Activated naive CD4-positive, alpha-beta T cell treated with anti-CD3 and anti-CD28 coated beads, Interleukin-2, amount 10 ng/mL, durations not matched to agents 7 days and 5 days (primary cell): ENCODE measurements around the gene SCUBE1.

Experiments used
- CTCF ChIA-PET: fragments of 350-600 bp; sonication (Branson Sonifier 250); formaldehyde crosslinking; loops from one replicate; lab custom pipeline; 2021; ENCODE audit warnings: antibody characterized with exemption; lab: Charles Lee
- DNase-seq: peaks from one replicate; pipeline ENCODE4 v3.0.0-alpha.2; 2020
- H3K27ac Mint-ChIP-seq: one replicate; pipeline ENCODE4 v1.8.0; 2021; ENCODE audit warnings: mild to moderate bottlenecking, moderate library complexity, mixed read lengths
- H3K27me3 Mint-ChIP-seq: one replicate; pipeline ENCODE4 v1.8.0; 2021; ENCODE audit warnings: mild to moderate bottlenecking, mixed read lengths
- H3K36me3 Mint-ChIP-seq: one replicate; pipeline ENCODE4 v1.8.0; 2021; ENCODE audit warnings: mixed read lengths
- H3K4me1 Mint-ChIP-seq: one replicate; pipeline ENCODE4 v1.8.0; 2021; ENCODE audit warnings: mixed read lengths
- H3K4me3 Mint-ChIP-seq: one replicate; pipeline ENCODE4 v1.8.0; 2021; ENCODE audit warnings: mild to moderate bottlenecking, moderate library complexity, mixed read lengths
- H3K9me3 Mint-ChIP-seq: one replicate; pipeline ENCODE4 v1.8.0; 2021; ENCODE audit warnings: mixed read lengths

SCUBE1 gene

DNA sequence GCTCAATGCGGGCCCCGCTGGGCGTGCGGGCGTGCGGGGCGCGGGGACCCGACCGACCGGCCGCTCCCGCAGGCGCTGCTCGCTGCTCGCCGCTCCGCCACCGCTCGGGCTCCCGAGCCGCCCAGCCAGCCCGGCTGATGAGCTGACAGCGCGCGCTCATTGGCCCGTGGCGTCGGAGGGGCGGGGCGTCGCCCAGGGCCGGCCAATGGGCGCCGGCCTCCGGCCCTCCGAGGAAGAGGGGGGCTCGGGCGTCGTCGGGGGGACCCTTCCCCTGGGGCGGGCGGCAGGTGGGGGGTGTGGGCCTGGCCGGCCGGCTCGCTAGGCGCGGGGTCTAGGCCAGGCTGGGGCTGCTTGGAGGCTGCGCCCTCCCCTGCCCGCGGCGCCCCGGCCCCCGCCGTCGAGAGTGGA lies at the start of gene SCUBE1:
SCUBE1 (minus strand) TSS at position 111 of the 408 bp plus-strand sequence. CDS start 111 bp downstream, outside the sequence.
- peak; percentile 61 for DNase-seq
- Mint-ChIP-seq H3K9me3 (no peaks in the 10 kb centered on the region), H3K4me3 (no peak within 1 kb of the TSS), H3K27ac (no peak within 1 kb of the TSS), H3K36me3 (no peaks in the 10 kb centered on the region), H3K4me1 (peaks cover 19% of the 10 kb centered on the region), H3K27me3 (peaks cover 76% of the 10 kb centered on the region)
- CTCF ChIA-PET, result interaction anchor here (5.5 kb wide), 1 partner anchor 72 kb away, joined by 197 read pairs; no protein-coding TSS in a partner anchor

DNA sequence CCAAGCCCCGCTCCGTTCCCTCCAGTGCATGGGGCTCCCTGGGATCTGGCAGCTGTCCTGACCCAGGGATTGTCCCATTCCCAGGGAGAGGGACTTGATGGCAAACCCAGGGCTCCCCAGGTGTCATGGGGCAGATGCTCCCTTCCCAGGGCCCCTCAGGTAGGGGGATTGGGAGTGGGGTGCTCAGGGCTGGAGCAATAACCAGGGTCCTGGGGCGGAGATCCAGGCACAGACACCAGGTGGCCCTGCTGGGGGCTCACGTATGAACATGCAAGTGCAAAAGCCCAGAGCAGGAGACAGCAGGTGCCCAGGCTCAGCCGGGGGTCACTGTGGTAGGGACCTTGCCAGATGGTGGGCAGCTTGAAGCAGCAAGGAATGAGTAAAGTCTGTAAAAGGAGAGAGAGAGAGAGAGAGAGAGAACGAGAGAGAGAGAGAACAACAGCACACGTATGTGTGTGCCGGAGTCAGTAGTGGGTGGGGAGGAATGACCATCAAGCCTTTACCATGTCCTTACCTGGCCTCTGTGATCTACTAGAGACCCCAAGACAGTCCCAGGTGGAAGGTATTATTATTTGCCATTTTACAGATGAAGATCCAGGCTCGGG lies 49.3 kb upstream of the SCUBE1 start:
- CTCF ChIA-PET, result interaction anchor here (0.5 to 1.1 kb wide), 2 partner anchors 31 to 399 kb away, joined by 3 read pairs; no protein-coding TSS in a partner anchor
- Mint-ChIP-seq H3K4me3 (no peak overlapping the region), H3K36me3 (no peaks in the 10 kb centered on the region), H3K27ac (no peak overlapping the region), H3K27me3 (peaks cover 20% of the 10 kb centered on the region), H3K4me1 (no peaks in the 10 kb centered on the region), H3K9me3 (no peaks in the 10 kb centered on the region)
- DNase-seq, result peak; percentile 13

DNA sequence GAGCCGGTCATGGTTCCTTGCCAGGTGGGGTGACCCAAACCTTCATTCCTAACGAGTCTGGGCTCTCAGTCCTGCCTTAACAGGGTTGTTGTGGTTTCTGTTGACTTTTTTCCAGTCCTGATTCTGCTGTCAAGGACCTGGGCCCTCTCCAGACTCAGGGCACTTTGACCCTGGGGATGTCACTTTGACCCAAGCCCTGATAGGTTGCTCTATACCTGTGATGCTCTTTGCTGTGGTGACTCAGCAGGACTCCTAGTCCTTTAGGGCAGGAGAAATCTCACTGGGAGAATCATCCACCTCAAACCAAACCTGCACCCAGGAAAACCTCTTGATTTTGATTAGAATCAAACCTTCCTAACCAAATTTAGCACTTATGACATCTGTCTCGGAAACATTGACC lies 48.1 kb upstream of the SCUBE1 start:
- Mint-ChIP-seq H3K36me3 (no peaks in the 10 kb centered on the region), H3K4me3 (no peak overlapping the region), H3K27me3 (peaks cover 27% of the 10 kb centered on the region), H3K4me1 (no peaks in the 10 kb centered on the region), H3K9me3 (no peaks in the 10 kb centered on the region), H3K27ac (no peak overlapping the region)
- peak; percentile 8 for DNase-seq
- CTCF ChIA-PET, result interaction anchor here (1.1 kb wide), 1 partner anchor 400 kb away, joined by 3 read pairs; no protein-coding TSS in a partner anchor

DNA sequence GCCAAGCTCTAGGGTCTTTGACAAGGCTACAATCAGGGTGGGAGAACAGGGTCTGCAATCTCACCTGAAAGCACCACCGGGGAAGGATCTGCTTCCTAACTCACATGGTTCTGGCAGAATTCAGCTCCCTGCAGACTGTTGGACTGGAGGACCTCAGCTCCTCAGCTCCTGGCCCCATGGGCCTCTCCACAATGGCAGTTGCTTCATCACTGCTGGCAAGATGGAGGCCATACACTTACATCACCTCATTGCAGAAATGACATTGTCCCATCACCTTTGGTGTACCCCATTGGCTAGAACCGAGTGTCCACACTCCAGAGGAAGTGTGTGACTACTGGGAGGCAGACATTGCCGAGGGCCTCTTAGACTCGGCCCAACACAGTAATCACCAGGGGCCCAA lies 47.7 kb upstream of the SCUBE1 start:
- Mint-ChIP-seq H3K4me3 (no peak overlapping the region), H3K9me3 (no peaks in the 10 kb centered on the region), H3K4me1 (peaks cover under 1% of the 10 kb centered on the region), H3K36me3 (no peaks in the 10 kb centered on the region), H3K27ac (no peak overlapping the region), H3K27me3 (peaks cover 31% of the 10 kb centered on the region)
- DNase-seq, result peak; percentile 13
- CTCF ChIA-PET, result no interaction called here

DNA sequence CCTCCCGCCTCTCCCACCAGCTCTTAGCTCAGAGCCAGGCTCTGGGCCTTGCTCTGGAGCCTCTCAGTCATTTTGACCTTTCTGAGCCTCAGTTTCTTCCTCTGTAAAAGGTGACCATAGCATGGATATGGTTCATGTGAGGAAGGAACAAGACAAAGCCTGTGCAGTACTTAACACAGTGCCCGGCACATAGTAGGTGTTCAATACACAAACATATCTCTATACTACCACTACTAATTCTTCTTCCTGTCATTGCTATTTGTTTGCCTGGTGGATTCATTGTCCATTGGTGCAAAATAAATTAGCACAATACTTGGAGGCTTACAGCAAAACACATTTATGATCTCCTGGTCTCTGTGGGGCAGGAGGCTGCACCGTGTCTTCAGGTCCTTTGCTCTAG lies 47.0 kb upstream of the SCUBE1 start:
- H3K27me3 Mint-ChIP-seq, result peaks cover 38% of the 10 kb centered on the region
- peaks cover 4% of the 10 kb centered on the region for H3K4me1 Mint-ChIP-seq
- CTCF ChIA-PET, result interaction anchor here (1.2 to 7.2 kb wide), 3 partner anchors 44 to 495 kb away, joined by 3 to 62 read pairs (median 6); no protein-coding TSS in a partner anchor
- peak; percentile 5 for DNase-seq
- H3K36me3 Mint-ChIP-seq, result no peaks in the 10 kb centered on the region
- H3K27ac Mint-ChIP-seq, result no peak overlapping the region
- H3K9me3 Mint-ChIP-seq, result no peaks in the 10 kb centered on the region
- H3K4me3 Mint-ChIP-seq, result no peak overlapping the region

DNA sequence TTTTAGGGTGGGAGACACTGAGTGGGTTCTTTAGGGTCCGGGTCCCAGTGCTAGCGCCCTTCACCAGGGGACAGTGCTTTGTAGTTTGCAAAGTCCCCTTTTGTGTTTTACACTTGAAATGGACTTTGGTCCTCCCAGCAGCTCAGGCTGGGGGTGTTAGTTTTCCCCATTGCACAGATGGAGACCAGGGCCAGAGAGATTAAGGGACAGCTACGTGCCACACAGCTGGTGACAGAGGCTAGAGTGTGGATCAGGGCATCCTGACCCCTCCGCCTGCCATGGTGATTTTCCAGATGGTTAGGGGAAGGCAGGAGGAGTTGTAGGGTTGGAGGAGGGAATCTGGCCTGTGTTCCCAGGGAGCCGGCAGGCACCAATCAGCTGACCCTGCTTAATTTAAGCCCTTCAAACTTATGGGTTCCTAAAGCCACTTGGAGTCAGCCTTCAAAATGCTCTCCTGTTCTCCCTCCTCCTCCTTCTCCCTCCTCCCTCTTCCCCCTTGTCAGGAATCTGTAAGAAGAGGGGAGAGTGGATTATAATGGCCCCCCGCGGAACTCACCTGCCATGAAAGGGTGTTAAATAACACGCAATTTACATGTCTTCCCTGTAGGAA lies 46.2 kb upstream of the SCUBE1 start:
- Mint-ChIP-seq H3K27ac (no peak overlapping the region), H3K27me3 (peaks cover 46% of the 10 kb centered on the region), H3K4me3 (no peak overlapping the region), H3K9me3 (no peaks in the 10 kb centered on the region), H3K36me3 (no peaks in the 10 kb centered on the region), H3K4me1 (peaks cover 4% of the 10 kb centered on the region)
- CTCF ChIA-PET, result interaction anchor here (1.0 to 7.2 kb wide), 4 partner anchors 43 to 496 kb away, joined by 3 to 62 read pairs (median 4); no protein-coding TSS in a partner anchor
- peak; percentile 8 for DNase-seq

DNA sequence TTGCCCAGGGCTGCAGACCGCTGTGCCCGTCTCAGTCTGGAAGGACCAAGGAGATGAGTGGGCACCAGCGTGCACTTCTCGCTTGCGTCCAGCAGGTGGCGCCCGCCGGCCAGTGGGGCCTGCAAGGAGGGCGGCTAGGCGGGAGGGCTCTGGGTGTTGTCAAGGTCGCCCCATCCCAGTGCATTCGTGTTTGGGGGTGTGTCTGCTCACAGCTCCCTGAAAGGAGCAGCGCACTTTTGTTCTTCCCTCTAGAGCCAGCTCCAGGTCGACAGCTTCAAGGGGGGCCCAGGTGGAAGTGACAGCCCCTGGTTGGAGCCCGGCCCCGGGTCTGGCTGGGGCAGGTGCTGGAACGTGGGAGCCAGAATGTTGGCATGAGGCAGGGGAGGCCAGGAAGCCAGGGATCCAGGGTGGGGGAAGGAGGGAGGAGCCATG lies 45.3 kb upstream of the SCUBE1 start:
- CTCF ChIA-PET, result interaction anchor here (0.6 to 7.2 kb wide), 6 partner anchors 10 to 497 kb away, joined by 3 to 62 read pairs (median 4); no protein-coding TSS in a partner anchor
- H3K27me3 Mint-ChIP-seq, result peaks cover 49% of the 10 kb centered on the region
- no peak overlapping the region for H3K27ac Mint-ChIP-seq
- H3K9me3 Mint-ChIP-seq, result no peaks in the 10 kb centered on the region
- H3K4me3 Mint-ChIP-seq, result no peak overlapping the region
- peak; percentile 81 for DNase-seq
- H3K36me3 Mint-ChIP-seq, result no peaks in the 10 kb centered on the region
- peaks cover 4% of the 10 kb centered on the region for H3K4me1 Mint-ChIP-seq

DNA sequence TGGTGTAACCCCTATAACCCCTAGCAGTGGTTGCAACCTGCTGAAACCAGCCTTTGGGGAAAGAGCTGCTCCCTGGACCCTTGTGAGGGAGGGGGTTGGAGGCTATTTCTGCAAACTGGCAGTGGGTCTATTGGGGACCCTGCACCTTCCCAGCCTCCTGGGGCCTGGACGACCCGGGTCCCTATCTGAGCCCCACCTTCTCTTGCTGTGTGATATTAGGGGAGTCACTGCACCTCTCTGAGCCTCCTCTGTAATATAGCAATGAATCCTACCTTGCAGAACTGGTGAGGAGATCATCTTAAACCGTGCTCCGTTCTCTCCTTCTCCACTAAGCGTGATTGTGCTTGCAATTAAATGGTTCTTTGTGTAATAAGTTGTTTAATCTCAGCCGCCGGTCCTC lies 44.6 kb upstream of the SCUBE1 start:
- CTCF ChIA-PET, result interaction anchor here (0.9 to 7.2 kb wide), 5 partner anchors 9 to 497 kb away, joined by 3 to 62 read pairs (median 4); no protein-coding TSS in a partner anchor
- H3K4me3 Mint-ChIP-seq, result no peak overlapping the region

DNA sequence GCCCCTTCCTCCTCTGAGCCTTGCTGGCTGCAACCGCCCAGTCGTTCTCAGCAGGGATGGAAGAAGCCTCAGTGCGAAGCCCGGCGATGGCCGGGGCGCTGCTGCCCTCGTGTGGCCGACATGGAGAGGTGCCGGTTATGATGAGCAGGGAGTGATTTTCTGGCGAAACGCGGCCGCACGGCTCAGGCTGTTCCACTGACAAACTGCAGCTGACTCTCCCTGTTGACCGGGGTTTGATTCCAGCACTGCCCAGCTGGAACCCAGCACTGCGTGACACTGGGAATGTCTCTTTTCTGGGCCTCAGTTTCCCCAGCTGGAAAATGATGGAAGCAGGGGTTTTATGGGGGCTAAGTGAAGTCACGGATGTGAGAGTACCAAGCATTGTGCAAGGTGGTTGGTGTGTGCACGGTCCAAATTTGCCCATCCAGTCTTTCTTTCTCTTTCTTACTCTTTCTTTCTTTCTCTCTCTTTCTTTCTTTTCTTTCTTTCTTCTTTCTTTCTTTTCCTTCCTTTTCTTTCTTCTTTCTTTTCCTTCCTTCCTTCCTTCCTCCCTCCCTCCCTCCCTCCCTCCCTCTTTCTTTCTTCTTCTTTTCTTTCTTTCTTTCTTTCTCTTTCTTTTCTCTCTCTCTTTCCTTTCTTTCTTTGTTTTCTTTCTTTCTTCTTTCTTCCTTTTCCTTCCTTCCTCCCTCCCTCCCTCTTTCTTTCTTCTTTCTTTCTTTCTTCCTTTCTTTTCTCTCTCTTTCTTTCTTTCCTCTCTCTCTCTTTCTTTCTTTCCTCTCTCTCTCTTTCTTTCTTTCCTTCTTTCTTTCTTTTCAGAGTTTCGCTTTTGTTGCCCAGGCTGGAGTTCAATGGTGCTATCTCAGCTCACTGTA lies 42.8 kb upstream of the SCUBE1 start:
- no peak overlapping the region for H3K27ac Mint-ChIP-seq
- peaks cover 61% of the 10 kb centered on the region for H3K27me3 Mint-ChIP-seq
- H3K36me3 Mint-ChIP-seq, result no peaks in the 10 kb centered on the region
- no peaks in the 10 kb centered on the region for H3K9me3 Mint-ChIP-seq
- DNase-seq, result peak; percentile 78
- H3K4me3 Mint-ChIP-seq, result no peak overlapping the region
- peaks cover 12% of the 10 kb centered on the region for H3K4me1 Mint-ChIP-seq
- CTCF ChIA-PET, result interaction anchor here (0.7 to 7.2 kb wide), 9 partner anchors 9 to 155 kb away, joined by 3 to 62 read pairs (median 4); no protein-coding TSS in a partner anchor

More for the DNA sequence above, 44.6 kb upstream of the SCUBE1 start:
- Mint-ChIP-seq H3K27ac (no peak overlapping the region), H3K27me3 (peaks cover 49% of the 10 kb centered on the region), H3K4me1 (peaks cover 4% of the 10 kb centered on the region), H3K36me3 (no peaks in the 10 kb centered on the region), H3K9me3 (no peaks in the 10 kb centered on the region)
- DNase-seq, result peak; percentile 14

DNA sequence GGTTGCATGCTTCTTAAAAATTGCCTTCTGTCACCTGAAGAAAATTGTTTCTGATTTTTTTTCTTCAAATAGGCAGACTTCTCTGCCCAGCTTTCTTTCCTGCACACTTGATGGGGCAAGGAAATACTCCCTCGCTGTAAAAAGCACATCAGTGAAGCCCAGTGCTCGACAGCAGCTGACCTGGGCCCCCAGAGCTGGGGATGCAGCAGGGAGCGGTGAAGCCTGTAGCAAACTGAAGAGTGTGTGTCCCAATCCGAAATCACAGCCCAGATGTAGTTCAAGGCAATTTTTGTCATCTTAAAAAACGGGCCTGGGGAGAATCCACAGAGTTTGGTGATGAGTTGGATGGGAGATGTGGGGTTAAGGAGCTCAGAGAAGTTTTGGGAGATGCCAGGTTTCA lies 41.7 kb upstream of the SCUBE1 start:
- no peak for DNase-seq
- Mint-ChIP-seq H3K27me3 (peaks cover 63% of the 10 kb centered on the region), H3K9me3 (no peaks in the 10 kb centered on the region), H3K36me3 (no peaks in the 10 kb centered on the region), H3K27ac (no peak overlapping the region), H3K4me3 (no peak overlapping the region), H3K4me1 (peaks cover 12% of the 10 kb centered on the region)
- CTCF ChIA-PET, result interaction anchor here (0.6 to 7.2 kb wide), 5 partner anchors 39 to 357 kb away, joined by 3 to 62 read pairs (median 7); no protein-coding TSS in a partner anchor

DNA sequence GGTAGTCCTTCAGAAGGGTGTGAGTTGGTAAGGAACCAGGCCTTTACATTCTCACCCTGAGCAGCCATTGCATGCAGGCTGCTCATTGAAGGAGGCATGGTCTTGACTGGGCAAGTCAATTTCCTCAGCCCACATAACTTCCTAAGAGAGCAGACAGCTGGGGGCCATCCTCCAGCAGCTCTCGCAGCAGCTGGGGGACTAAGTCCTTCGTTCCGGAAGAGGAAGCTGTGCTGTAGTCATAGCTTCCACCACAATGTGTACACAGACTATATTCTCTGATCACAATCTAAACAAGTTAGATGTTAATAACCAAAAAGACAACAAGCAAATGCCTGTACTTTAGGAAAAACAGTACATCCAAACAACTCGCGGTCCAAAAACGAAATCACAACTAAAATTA lies 38.5 kb upstream of the SCUBE1 start:
- Mint-ChIP-seq H3K4me3 (no peak overlapping the region), H3K27ac (no peak overlapping the region), H3K9me3 (no peaks in the 10 kb centered on the region), H3K27me3 (peaks cover 75% of the 10 kb centered on the region), H3K4me1 (peaks cover 29% of the 10 kb centered on the region), H3K36me3 (no peaks in the 10 kb centered on the region)
- CTCF ChIA-PET, result interaction anchor here (0.9 to 1.9 kb wide), 2 partner anchors 35 to 153 kb away, joined by 4 to 8 read pairs; no protein-coding TSS in a partner anchor
- DNase-seq, result no peak

DNA sequence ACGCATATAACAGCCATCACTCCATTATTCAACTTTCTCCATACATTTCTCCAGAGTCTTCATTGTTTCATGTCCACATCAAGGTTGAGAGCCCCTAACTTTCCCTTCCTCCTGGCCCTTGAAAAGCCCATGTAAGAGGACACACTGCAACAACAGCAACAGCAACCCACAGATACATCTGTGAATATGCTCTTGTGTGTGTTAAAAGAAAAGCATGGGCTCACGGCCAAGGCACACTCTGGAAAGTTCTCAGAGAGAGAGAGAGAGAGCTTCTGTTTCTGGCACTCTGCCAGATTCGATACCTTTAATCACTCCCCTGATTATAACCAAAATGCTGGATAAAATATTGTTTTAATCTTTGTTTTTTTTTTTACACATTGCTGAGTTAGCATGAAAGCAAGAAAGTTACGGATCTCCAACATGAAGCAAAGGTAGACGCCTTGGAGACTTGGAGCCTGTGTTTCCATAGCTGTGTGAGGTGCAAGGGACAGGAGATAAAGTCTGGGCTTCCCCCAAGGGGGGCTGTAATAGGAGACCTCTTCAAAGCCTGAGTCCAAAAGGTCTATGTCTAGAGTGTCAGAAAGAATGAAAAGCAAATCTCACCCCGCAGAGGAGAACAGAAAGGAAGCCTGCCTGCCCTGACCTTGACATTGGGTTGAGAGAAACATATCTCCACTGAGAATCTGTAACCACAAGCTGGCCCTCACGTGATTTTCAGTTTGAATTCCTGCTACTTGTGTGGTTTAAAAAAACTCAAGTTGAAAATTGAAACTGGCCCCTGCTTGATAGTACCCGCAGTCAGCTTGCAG lies 34.9 kb upstream of the SCUBE1 start:
- H3K27ac Mint-ChIP-seq, result no peak overlapping the region
- no peaks in the 10 kb centered on the region for H3K36me3 Mint-ChIP-seq
- H3K4me1 Mint-ChIP-seq, result peaks cover 27% of the 10 kb centered on the region
- DNase-seq, result no peak
- CTCF ChIA-PET, result interaction anchor here (0.9 to 3.8 kb wide), 6 partner anchors 8 to 146 kb away, joined by 3 to 16 read pairs (median 5); no protein-coding TSS in a partner anchor
- no peaks in the 10 kb centered on the region for H3K9me3 Mint-ChIP-seq
- peaks cover 75% of the 10 kb centered on the region for H3K27me3 Mint-ChIP-seq
- no peak overlapping the region for H3K4me3 Mint-ChIP-seq

DNA sequence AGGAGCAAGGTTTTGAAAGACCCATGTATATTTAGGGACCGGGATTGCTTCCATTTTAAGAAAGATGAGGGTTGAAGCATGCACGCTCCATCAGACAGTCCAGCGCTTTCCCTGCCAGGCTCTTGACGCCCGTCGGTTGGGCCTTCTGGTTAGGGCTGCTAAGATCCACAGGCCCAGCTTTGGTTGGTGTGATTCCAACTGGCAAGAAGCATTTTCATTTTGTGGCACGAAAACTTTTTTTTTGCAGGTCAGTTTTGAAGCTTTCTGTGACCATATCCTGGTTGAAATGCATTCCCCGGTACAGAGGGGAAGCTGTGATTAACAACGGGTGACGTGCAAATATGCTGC lies 34.4 kb upstream of the SCUBE1 start:
- Mint-ChIP-seq H3K36me3 (no peaks in the 10 kb centered on the region), H3K4me1 (peaks cover 27% of the 10 kb centered on the region), H3K27me3 (peaks cover 77% of the 10 kb centered on the region), H3K27ac (no peak overlapping the region), H3K4me3 (no peak overlapping the region), H3K9me3 (no peaks in the 10 kb centered on the region)
- no peak for DNase-seq
- CTCF ChIA-PET, result interaction anchor here (1.3 to 3.8 kb wide), 3 partner anchors 9 to 104 kb away, joined by 4 to 16 read pairs (median 9); no protein-coding TSS in a partner anchor
